Breast epithelium (tissue), 3 donors: Measurements from ENCODE around the gene HSF5.

ENCODE experiments used
- POLR2AphosphoS5 ChIP-seq, 3 donors: sonication (generic); formaldehyde crosslinking; IDR thresholded peaks; one replicate each; pipeline ENCODE4 v1.6.1; 2017; ENCODE audit warnings: antibody characterized with exemption in 3 of 3
- TF ChIP-seq, protein P1 (sequence below), 3 donors: fragments of 450-650 bp; IDR thresholded peaks; one replicate each; pipeline ENCODE4 v1.5.1; 2016 to 2017; ENCODE audit warnings: antibody characterized with exemption in 3 of 3, mild to moderate bottlenecking in 3 of 3, moderate library complexity in 3 of 3

DNA sequence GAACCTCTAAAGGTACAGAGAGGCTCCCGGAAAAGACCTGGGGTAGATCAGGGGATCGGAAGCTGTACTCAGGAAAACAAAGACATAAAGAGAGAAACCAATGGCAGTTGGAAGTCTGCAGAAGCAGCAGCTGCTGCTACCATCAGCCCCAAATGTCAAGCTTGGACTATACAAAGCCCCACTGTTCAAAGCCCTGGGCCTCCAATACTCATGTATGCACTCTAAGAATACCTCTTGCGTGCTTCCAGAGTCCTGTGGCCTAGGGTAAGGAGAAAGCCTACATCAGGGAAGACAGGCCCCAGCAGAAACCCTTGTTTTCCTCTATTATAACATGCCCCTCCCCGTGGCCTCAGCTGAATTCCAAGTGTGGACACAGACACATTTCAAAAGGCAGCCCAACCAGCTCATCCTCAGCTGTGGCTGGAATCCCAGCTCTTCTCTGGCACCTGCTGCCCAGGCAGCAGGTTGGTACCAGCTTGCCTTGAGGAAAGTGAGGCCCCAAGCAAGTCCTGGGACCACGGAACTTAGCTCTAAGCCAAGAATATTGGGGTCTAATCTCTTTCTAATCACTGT, 45.5 kb upstream of the HSF5 start:
- TF ChIP-seq POLR2AphosphoS5 (IDR thresholded peaks at IDR 0.05): no peak
- TF ChIP-seq, protein P1, sequence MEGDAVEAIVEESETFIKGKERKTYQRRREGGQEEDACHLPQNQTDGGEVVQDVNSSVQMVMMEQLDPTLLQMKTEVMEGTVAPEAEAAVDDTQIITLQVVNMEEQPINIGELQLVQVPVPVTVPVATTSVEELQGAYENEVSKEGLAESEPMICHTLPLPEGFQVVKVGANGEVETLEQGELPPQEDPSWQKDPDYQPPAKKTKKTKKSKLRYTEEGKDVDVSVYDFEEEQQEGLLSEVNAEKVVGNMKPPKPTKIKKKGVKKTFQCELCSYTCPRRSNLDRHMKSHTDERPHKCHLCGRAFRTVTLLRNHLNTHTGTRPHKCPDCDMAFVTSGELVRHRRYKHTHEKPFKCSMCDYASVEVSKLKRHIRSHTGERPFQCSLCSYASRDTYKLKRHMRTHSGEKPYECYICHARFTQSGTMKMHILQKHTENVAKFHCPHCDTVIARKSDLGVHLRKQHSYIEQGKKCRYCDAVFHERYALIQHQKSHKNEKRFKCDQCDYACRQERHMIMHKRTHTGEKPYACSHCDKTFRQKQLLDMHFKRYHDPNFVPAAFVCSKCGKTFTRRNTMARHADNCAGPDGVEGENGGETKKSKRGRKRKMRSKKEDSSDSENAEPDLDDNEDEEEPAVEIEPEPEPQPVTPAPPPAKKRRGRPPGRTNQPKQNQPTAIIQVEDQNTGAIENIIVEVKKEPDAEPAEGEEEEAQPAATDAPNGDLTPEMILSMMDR (IDR thresholded peaks at IDR 0.05): no peak
